ENCODE measurements around the gene SARDH. TPM values are rescaled to one million over a fixed set of nuclear protein-coding genes. Genes with fewer than 3 reads are reported as not detected.

SARDH gene, protein sequence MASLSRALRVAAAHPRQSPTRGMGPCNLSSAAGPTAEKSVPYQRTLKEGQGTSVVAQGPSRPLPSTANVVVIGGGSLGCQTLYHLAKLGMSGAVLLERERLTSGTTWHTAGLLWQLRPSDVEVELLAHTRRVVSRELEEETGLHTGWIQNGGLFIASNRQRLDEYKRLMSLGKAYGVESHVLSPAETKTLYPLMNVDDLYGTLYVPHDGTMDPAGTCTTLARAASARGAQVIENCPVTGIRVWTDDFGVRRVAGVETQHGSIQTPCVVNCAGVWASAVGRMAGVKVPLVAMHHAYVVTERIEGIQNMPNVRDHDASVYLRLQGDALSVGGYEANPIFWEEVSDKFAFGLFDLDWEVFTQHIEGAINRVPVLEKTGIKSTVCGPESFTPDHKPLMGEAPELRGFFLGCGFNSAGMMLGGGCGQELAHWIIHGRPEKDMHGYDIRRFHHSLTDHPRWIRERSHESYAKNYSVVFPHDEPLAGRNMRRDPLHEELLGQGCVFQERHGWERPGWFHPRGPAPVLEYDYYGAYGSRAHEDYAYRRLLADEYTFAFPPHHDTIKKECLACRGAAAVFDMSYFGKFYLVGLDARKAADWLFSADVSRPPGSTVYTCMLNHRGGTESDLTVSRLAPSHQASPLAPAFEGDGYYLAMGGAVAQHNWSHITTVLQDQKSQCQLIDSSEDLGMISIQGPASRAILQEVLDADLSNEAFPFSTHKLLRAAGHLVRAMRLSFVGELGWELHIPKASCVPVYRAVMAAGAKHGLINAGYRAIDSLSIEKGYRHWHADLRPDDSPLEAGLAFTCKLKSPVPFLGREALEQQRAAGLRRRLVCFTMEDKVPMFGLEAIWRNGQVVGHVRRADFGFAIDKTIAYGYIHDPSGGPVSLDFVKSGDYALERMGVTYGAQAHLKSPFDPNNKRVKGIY
- total RNA-seq, result 1 to 10 TPM in 1 of 2 donors, under 1 TPM in 1; 0.88 to 1.4 TPM
- long read RNA-seq, partial matches to known transcripts, result 1 of 2 reads
- long read RNA-seq, other reads (novel, unspliced or antisense), result 1 of 2 reads

DNA sequence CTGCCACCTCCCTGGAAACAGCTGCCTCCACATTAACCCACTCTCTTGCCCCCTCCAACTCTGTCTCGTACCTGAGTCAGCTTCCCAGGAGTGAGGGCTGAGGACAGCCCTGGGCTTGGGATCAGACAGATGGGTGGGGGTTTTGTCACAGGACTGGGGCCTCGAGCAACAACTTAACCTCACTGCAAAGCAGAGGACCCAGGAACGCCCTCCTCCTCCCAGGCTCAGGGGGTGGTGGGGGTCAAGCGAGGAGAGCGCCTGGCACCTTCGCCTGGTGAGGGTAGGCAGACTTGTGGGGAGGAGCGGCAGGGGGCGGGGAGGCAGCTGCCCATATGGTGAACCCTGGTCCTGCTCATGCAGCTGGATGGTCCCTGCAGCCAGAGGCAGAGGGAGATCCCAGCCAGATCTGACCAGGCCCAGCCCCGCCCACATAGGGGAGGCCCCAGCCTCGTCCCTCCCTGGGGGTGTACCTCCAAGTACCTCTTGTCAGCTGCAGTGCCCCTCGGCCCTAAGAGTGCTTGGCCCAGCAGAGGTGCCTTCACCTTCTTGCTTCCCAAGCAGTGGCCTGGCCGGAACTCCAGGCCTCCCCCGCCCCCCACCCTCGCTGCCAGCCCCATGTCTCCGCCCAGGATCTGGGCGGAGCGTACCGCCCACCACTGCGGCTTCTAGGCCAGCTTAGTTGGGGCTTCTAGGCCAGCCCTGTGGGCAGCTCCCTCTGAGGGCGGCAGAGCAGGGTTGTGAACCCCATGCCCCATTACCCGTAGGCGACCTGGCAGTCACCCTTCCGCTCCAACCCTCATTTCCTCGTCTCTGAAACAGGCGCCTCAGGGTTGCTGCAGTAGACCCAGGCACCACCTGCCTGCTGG lies at the start of gene SARDH:
TSS of gene SARDH (minus strand) at position 579 of the 866 bp plus-strand sequence. CDS start 4,179 bp downstream, outside the sequence.
- intact Hi-C loops (cut with DNase I), result no loop called here
- DNase-seq (peak; percentile 69), ATAC-seq (peak; percentile 84 to 86)

DNA sequence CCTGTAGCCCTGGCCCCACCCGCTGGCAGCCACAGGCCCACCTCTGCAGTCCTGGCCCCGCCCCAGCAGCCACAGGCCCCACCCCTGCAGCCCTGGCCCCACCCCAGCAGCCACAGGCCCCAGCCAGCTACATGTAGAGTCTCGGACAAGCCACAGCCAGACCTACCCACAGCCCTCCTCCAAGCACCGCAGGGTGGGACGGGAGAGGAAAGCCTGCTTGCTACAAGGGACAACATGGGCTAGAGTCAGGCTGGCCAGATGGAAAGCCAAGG lies 49.5 kb upstream of the SARDH start:
- ATAC-seq, result peak in 1 of 2 donors; percentile 34
- DNase-seq, result no peak
- intact Hi-C loops (cut with DNase I), result no loop called here

DNA sequence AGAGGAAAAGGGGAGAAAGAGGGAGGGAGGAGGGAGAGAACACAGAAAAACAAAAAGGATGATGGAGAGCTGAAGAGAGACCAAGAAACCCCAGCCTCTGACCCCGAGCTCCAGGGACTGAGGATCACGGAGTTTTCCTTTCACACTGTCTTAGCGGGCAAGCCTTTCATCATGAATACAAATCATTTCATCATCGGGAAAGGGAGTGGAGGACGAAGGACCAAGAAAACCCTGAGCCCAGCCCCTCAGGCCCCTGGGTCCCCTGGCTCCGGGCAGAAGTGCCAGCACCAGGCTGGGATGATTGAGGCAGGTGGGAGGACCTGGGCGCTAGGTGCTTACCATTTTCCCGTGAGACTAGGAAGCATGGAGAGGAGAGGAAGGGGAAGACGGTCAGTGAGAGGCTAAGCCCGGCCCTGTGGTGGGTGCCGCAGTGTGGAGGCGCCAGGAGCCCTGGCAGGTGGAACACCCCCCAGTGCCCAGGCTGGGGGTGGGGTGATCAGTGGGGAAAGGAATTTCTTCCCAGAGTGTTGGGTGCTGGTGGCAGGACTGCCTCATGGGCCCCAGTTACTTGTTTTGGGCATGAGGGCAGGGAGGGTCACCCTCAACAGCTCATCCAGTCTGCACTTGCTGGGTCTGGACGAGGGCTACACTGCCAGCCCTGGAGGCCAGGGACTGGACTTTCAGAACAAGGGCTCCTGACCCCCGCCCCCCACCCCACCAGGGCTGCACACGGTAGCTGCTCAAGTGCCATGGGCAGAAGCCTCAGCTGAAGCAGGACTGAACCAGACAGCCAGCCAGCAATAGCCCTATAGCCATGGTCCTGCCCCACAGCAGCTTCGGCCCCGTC lies 49.0 kb upstream of the SARDH start:
- DNase-seq (no peak), ATAC-seq (no peak)
- intact Hi-C loops (cut with DNase I), result no loop called here

DNA sequence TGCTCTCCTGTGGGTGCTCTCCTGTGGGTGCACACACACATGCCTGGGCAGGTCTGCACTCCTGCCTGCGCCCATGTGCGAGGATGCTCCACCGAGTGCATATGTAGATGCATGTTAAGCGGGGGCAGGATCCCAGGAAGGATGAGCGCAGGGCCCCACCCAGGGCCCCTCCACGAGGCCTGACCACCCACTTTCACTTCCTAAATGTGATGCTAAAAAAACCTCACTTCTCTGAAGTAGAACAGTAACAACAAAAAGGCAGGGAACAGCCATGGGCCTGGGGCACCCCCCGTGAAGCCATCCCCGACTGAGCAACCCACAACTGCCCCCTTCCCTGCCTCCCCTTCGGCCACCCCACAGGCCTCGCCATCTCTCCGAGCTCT lies 48.2 kb upstream of the SARDH start:
- ATAC-seq (no peak), DNase-seq (no peak)
- intact Hi-C loops (cut with DNase I), result no loop called here

DNA sequence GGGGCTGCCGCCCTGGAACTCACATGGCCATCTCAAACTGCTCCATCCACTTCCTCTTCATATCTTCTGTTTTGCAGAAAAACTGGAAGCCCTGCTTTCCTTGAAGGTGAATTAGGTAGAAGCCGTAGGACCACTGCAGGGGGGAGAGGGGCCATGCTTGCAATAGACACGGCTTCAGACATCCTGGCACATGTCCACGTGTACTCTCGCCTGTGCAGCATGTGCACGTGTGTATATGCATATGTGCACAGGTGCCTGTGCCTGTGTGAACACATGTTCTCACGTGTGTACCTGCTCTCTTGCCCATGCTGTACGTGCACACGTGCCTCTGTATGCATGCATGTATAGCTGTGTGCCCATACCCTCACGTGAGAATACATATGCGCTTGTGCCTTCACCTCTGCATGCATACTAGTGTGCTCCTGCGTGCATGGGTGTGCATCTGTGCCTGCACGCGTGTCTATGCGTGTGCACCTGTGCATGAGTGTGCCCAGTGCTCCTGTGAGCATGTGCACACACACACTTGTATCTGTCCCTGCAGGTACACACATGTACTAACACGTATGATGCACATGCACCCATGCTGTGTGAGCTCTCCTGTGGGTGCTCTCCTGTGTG lies 47.7 kb upstream of the SARDH start:
- DNase-seq (no peak), ATAC-seq (no peak)
- intact Hi-C loops (cut with DNase I), result no loop called here

DNA sequence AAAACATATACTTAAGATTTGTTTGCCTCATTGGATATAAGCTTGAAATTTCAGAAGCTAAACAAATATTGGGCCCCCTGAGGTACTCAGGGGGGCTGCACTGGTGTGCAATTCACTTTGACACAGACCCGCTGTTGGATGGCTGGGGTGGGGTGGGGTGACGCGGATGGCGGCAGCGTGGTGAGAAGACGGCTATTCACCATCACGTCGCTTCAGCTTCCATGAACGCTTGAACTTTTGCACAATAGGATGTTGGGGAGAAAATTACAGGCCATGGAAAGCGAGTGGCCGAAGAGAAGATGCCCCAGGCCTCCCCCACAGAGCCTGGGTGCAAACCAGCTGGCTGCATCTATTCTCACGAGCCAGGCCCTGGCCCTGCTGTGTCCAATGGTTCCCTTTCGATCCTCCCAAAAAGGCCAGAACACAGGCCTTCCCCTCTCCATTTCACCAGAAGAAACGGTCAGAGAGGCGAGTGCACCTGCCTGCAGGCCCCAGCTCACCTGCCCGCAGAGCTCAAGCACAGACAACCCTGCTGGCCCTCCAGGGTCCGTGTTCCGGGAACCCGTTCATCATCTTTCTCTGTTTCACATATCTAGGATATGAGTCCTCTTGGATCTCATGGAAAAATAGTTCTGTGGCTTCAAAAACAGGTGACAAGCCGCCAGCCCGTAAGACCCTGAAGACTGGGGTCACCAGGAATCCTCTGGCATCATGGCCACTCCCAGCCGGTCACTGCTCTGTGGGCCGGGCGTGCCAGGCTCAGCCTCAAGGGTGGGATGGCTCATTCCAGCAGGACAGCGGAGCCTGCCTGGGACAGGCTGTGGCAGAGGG lies 46.8 kb upstream of the SARDH start:
- intact Hi-C loops (cut with DNase I), result no loop called here
- DNase-seq (no peak), ATAC-seq (no peak)

DNA sequence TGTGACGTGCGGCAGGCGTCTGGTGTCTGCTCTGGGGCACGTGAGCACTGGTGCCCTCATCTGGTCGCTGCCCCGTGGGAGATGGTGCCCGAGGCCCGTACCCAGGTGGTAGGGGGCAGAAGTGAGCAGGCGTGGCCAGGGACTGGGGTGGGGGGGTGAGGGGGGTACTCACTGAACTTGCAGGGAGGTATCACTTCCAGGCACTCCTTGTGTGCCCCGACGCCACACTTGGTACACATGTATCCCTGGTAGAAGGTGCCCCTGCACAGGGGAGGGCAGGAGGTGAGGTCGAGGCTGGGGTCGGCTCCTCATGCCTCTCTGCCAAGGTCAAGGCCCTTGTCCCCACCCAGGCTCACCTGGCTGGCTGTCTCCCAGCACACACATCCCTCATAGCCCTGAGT lies 45.2 kb upstream of the SARDH start:
- intact Hi-C loops (cut with DNase I), result no loop called here
- ATAC-seq (no peak), DNase-seq (no peak)

DNA sequence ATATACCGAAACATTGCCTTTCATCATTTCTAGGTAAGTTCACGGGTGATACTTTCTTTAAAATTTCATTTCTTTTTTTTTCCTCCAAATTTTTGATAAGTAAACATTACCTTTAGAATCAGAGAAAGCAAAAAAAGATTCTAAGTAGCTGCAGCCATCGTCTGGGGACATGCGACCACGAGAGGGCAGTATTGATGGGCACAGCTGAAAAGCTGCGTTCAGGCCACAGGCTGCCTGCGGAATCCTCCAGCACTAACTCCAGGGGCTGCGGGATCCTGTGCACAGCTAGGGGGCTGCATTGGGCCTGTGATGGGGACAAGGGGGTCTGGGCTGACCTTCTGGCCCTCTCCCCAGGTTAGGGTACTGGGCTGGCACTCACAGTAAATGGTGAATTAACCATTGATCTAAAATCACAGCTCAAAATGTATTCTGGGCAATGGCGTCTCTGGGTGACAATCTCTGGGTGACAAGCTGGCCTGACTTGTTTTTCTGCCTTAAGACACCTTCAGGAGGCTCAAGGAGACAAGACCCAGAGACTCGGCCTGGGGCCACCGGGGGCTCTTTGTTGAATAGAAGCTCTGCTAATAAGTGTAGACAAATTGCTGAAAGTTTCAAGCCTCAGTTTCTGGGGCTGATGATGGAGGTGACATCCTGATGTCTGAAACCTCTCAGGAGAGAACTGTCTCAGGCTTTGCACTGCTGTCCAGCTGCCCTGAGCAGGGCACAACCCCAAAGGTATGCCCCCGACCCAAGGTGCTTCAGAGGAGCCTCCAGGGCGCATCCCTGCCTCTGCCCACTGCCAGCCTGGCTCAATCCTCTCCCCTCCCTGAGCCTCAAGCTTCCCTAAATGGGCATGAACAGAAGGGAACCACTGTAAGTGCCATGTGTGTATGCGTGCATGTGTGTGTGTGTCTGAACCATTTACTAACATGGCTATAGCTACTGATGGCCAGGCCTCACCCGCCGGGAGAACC lies 44.3 kb upstream of the SARDH start:
- ATAC-seq, result peak in 1 of 2 donors; percentile 51

DNA sequence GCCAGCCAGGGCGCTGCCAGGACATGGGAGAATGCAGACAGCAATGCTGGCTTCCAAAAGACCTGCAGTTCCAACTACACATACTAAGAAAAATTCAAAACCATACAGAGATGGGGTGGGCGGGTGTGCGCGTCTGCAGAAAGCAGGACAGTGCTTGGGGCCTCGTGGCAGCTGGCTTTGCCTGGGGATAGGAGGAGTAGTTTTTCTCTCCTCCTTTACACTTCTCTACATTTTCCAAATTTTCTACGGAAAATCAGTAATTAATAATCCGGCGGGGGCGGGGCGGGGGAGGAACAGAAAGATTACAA lies 43.6 kb upstream of the SARDH start:
- DNase-seq, result no peak
- intact Hi-C loops (cut with DNase I), result no loop called here
- ATAC-seq, result no peak

More for the DNA sequence above, 44.3 kb upstream of the SARDH start:
- intact Hi-C loops (cut with DNase I), result no loop called here
- DNase-seq, result peak; percentile 75

DNA sequence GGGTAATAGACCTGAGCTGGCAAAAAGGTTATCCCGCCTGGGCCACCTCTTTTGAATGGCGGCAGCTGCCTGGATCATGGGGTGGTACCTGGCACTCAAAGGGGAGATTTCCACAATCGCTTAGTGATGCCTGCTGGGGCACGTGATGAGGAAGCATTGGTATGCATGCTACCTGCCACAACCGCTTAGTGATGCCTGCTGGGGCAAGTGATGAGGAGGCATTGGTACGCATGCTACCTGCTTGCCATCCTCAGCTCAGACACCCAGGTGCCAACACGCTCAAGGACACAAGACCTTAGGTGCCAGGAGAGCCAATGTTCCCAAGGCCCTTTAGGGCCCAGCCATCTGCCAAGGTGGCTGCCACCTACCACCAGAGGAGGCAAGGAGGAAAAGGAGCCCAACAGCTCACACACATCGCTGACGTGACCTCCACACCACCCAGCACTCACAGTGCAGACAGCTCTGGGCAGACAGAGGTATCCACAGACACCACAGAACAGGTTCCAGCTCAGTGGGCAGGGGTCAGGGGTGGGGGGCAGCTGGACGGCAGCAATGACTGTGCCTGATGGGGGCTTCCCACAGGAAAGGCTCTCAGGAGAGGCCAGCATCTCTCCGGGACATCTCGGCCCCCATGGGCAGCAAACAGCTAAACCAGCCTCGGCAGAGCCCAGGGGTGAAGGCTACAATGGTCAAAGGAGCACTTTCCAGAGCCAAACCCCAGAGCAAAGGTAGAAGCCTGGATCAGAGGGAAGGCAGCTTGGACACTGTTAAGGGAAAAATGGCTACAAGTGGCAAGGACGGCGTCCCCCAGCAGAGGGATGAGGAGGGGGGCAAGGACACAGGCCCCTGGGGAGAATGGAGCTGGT lies 43.0 kb upstream of the SARDH start:
- ATAC-seq (no peak), DNase-seq (no peak)
- intact Hi-C loops (cut with DNase I), result no loop called here

DNA sequence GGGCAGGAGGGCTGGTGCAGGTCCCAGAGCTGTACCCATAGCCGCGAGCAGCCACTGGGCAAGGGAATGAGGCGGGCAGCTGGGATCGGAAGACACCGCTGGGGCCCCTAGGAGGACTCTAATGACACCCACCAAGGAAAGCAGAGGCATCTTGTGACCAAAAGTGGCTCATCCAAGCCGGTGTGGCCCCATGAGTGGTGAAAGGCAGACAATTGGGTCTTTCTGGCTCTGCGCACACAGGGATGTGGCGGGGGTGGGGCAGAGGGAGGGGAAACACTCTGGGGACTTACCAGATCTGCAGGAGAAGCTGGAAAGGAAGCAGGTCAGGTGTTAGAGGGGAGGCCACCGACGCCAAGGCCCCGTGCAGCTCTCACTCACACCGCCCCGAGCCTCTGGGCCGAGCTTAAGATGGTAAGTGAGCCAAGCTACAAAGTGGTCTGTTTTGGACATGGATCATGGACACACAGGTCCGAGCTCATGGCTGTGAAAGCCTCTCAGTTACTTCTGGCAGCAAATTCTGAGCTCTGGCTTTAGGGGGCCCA lies 42.3 kb upstream of the SARDH start:
- no peak for DNase-seq
- intact Hi-C loops (cut with DNase I), result no loop called here
- ATAC-seq, result no peak

DNA sequence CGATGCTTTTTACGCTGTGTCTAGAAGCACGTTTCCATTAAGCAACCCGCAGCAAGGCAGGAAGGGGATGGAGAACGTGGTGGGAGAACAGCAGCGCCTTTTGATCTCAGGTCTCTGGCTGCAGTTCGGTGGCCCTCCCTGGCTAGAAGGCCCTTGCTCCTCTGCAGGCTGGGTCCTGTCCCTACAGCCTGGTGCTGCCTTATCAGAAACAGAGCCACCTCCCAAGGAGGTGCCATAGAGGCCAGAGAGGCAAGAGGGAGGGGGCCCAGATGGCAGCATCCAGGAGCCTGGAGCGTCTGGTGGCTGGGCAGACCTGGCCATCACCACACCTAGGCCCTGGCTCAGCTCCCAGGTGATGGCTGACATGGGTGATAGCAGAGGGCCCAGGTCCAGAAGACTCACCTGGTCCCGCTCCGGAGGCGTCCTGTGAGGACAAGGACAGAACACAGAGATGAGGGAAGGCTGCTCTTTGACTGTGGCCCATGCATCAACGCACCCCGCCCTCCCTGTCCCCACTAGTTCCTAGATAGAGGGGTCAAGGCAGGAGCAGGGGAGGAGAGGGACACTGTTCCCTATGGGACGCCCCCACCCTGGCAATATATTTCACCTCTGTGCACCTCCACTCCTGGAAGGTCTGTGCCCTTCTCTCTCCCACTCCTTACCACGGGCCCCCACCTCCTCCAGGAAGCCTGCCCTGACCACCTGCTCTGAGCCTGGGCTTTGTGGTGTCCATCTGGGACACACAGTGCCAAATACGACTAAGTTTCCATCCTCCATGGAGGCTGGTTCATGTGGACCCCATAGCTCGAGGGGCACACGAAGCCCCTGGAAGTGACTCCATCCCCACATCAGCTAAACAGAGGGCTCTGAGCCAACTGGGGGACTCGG lies 41.6 kb upstream of the SARDH start:
- no peak for DNase-seq
- no peak for ATAC-seq
- intact Hi-C loops (cut with DNase I), result no loop called here

DNA sequence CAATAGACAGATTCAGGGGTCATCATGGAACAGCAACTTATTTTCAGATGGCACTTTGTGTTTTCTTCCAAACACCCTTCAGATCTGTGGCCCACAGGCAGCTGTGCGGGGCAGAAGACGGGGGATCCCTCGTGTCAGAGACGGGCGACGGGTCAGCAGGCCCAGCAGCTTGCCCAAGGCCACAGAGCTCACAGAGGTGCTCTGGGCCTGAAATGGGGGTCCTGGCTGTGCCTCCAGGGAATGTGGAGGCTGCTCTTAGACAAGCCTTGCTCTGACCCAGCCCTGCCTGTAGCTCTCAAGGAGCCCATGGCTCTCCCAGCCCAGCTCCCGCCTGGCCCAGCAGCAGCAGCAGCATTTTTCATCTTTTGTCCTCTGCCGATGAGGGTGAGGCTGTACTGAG lies 40.9 kb upstream of the SARDH start:
- DNase-seq (no peak), ATAC-seq (no peak)
- intact Hi-C loops (cut with DNase I), result no loop called here

DNA sequence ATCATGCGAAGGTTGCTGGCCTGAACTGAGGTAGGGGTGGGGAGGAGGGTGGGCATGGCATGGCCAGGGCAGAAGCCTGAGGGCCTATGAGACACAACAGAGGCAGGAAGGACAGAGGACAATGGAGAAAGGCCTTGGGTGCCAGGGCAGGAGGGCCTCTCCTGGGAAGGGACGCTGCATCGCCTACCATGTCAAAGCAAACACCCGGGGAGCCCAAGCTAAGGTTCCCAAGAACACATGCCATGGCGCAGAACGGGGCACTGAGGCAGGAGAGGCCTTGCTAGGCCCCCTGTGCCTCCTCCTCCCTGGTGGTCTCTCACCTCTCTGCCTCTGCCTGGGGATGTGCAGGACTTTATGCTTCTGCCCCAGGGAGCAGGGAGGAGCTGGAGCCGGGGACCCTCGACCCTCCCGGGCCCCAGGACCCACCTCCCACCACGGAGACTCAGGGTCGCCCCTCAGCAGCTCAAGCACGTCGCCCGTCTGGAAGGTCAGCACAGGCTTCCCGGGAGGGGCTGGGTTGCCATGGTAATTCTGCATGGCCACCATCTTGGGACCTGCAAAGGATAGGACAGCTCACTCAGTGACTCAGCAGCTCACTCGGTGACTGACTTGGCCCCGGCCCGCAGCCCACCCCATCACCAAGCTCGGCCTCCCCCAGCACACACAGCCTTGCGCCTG lies 40.3 kb upstream of the SARDH start:
- no peak for ATAC-seq
- DNase-seq, result no peak
- intact Hi-C loops (cut with DNase I), result no loop called here

Data from left cardiac atrium (tissue), 4 donors.